K562 (cell line): Measurements from ENCODE around the gene TBX10. TPM values are rescaled to one million over a fixed set of nuclear protein-coding genes. Genes with fewer than 3 reads are reported as not detected.

Source experiments
- BHLHE40 ChIP-seq: IDR thresholded peaks from 2 replicates; pipeline ENCODE4 v1.6.1; 2011; ENCODE audit warnings: low read length, improper control_type of control experiment
- CREBBP ChIP-seq: IDR thresholded peaks from one replicate; pipeline ENCODE4 v1.6.1; 2012; ENCODE audit warnings: low read depth, mild to moderate bottlenecking, control low read depth, inconsistent platforms, low read length
- ELK3 ChIP-seq: fragments of 450-650 bp; formaldehyde crosslinking; IDR thresholded peaks from 2 replicates; pipeline ENCODE4 v1.4.0; 2020; ENCODE audit warnings: mild to moderate bottlenecking
- ERF ChIP-seq: fragments of 450-650 bp; formaldehyde crosslinking; IDR thresholded peaks from 2 replicates; pipeline ENCODE4 v1.4.0; 2020; ENCODE audit warnings: mild to moderate bottlenecking, mixed read lengths
- FOXA3 ChIP-seq, 2 experiments: fragments of 450-650 bp in 1 of 2; sonication (generic) in 1 of 2; formaldehyde crosslinking; IDR thresholded peaks in 1 of 2; conservative IDR thresholded peaks in 1 of 2; 2 replicates each; pipeline versions ENCODE4 v1.4.0 to v1.8.0; 2020 to 2022; ENCODE audit warnings: mild to moderate bottlenecking in 2 of 2, missing genetic modification reagents in 1 of 2
- HSF4 ChIP-seq: fragments of 250-450 bp; sonication (Bioruptor Pico); IDR thresholded peaks from 2 replicates; pipeline ENCODE4 v2.1.2; 2022; ENCODE audit warnings: mild to moderate bottlenecking, moderate library complexity, borderline replicate concordance
- JUNB ChIP-seq: fragments of 450-650 bp; formaldehyde crosslinking; conservative IDR thresholded peaks from 2 replicates; pipeline ENCODE4 v1.4.0; 2020; ENCODE audit warnings: mild to moderate bottlenecking
- KDM4B ChIP-seq, 2 experiments: fragments of 450-650 bp in 1 of 2; sonication (generic) in 1 of 2; IDR thresholded peaks; 2 replicates each; pipeline ENCODE4 v1.6.1; 2016 to 2017; ENCODE audit warnings: borderline replicate concordance in 2 of 2, antibody characterized with exemption in 1 of 2, low read depth in 1 of 2, mild to moderate bottlenecking in 1 of 2
- KDM5B ChIP-seq: fragments of 200-600 bp; sonication (generic); IDR thresholded peaks from 2 replicates; pipeline ENCODE4 v1.6.1; 2012; ENCODE audit warnings: low read depth, mild to moderate bottlenecking, moderate library complexity, low read length, control low read depth, inconsistent platforms; ENCODE audit not compliant: insufficient replicate concordance
- MAFG ChIP-seq: fragments of 450-650 bp; conservative IDR thresholded peaks from 2 replicates; pipeline ENCODE4 v1.6.1; 2016; ENCODE audit warnings: missing genetic modification characterization, missing compliant biosample characterization
- MEF2A ChIP-seq: IDR thresholded peaks from 2 replicates; pipeline ENCODE4 v1.6.1; 2011; ENCODE audit warnings: low read depth, mild to moderate bottlenecking, low read length, moderate library complexity; ENCODE audit not compliant: control insufficient read depth
- MXI1 ChIP-seq: IDR thresholded peaks from 2 replicates; pipeline ENCODE4 v1.6.1; 2011; ENCODE audit warnings: low read depth, mild to moderate bottlenecking, improper control_type of control experiment, low read length
- NFE2 ChIP-seq: IDR thresholded peaks from 2 replicates; pipeline ENCODE4 v1.6.1; 2014; ENCODE audit warnings: antibody characterized with exemption, low read depth
- NR2F6 ChIP-seq: fragments of 450-650 bp; formaldehyde crosslinking; IDR thresholded peaks from 2 replicates; pipeline ENCODE4 v1.4.0; 2020; ENCODE audit warnings: mild to moderate bottlenecking
- OTX1 ChIP-seq: fragments of 450-650 bp; formaldehyde crosslinking; IDR thresholded peaks from 2 replicates; pipeline ENCODE4 v1.4.0; 2022; ENCODE audit warnings: mild to moderate bottlenecking
- POLR2AphosphoS5 ChIP-seq: IDR thresholded peaks from 2 replicates; pipeline ENCODE4 v1.6.1; 2011; ENCODE audit warnings: mild to moderate bottlenecking, low read depth, low read length, moderate library complexity; ENCODE audit not compliant: control insufficient read depth, insufficient read depth
- POLR3A ChIP-seq: IDR thresholded peaks from 2 replicates; pipeline ENCODE4 v1.6.1; 2011; ENCODE audit warnings: borderline replicate concordance, mild to moderate bottlenecking, moderate library complexity; ENCODE audit not compliant: insufficient read length, insufficient read depth; ENCODE audit errors: extremely low read depth
- PTBP1 ChIP-seq: fragments of 200-400 bp; formaldehyde crosslinking; IDR thresholded peaks from 2 replicates; pipeline ENCODE4 v1.6.1; 2017; ENCODE audit warnings: low read depth, low read length
- PTTG1 ChIP-seq: fragments of 450-650 bp; IDR thresholded peaks from 2 replicates; pipeline ENCODE4 v1.6.1; 2016; ENCODE audit warnings: low read depth, mild to moderate bottlenecking, missing genetic modification characterization, missing compliant biosample characterization
- RAD51 ChIP-seq: fragments of 450-650 bp; IDR thresholded peaks from 2 replicates; pipeline ENCODE4 v1.7.1; 2016; ENCODE audit warnings: low read depth, mild to moderate bottlenecking, borderline replicate concordance
- RFX1 ChIP-seq: fragments of 450-650 bp; IDR thresholded peaks from 2 replicates; pipeline ENCODE4 v1.6.1; 2016; ENCODE audit warnings: mild to moderate bottlenecking, moderate library complexity
- TAF15 ChIP-seq: fragments of 200-400 bp; formaldehyde crosslinking; IDR thresholded peaks from 2 replicates; pipeline ENCODE4 v1.6.1; 2017; ENCODE audit warnings: mild to moderate bottlenecking, low read depth, low read length, moderate library complexity
- WHSC1 ChIP-seq: IDR thresholded peaks from one replicate; pipeline ENCODE4 v1.6.1; 2012; ENCODE audit warnings: low read length, control low read depth, inconsistent platforms
- ZKSCAN1 ChIP-seq: fragments of 150-350 bp; IDR thresholded peaks from 2 replicates; pipeline ENCODE4 v1.6.1; 2016; ENCODE audit warnings: low read depth, low read length
- ZNF146 ChIP-seq: IDR thresholded peaks from one replicate; pipeline ENCODE4 v1.6.1; 2018; ENCODE audit warnings: missing compliant biosample characterization; ENCODE audit not compliant: unreplicated experiment
- ZNF263 ChIP-seq: sonication (generic); formaldehyde crosslinking; IDR thresholded peaks from 2 replicates; pipeline ENCODE4 v1.8.0; 2022; ENCODE audit warnings: mild to moderate bottlenecking, missing genetic modification reagents, borderline replicate concordance
- ZNF408 ChIP-seq: fragments of 250-450 bp; sonication (Bioruptor Pico); IDR thresholded peaks from 2 replicates; pipeline ENCODE4 v1.4.0; 2020; ENCODE audit warnings: low read depth, mild to moderate bottlenecking, moderate library complexity
- ZNF77 ChIP-seq: fragments of 250-450 bp; sonication (Bioruptor Pico); IDR thresholded peaks from 2 replicates; pipeline ENCODE4 v1.5.0; 2020
- polyA plus RNA-seq, 8 experiments: library from polyadenylated mRNA; depleted of rRNA in 4 of 8; stranded (reverse) in 5 of 8; unstranded in 3 of 8; fragments of >200 nt; fragmentation: Nextera tagmentation in 2 of 8; fragmentation: Illumina TruSeq in 1 of 8; extraction: Ambion mirVana in 2 of 8; extraction: Trizol in 1 of 8; gene quantifications; 2 replicates each; pipeline versions ENCODE4 v1.2.1 to v1.2.3, GENCODE V29; 2011 to 2014; ENCODE audit warnings: inconsistent platforms in 1 of 8, missing spikeins in 1 of 8
- total RNA-seq, 7 experiments: library from RNA; depleted of rRNA in 6 of 7; stranded (reverse); fragments of >200 nt in 6 of 7; fragmentation: Illumina TruSeq in 2 of 7; extraction: Trizol in 2 of 7; gene quantifications; 2 replicates each; pipeline versions ENCODE4 v1.2.1 to v1.2.3, GENCODE V29; 2011 to 2021; ENCODE audit warnings: low replicate concordance in 1 of 7
- TF ChIP-seq, protein P1 (sequence below): sonication (generic); formaldehyde crosslinking; IDR thresholded peaks from 2 replicates; pipeline ENCODE4 v1.8.1; 2022; ENCODE audit warnings: missing genetic modification reagents

Gene TBX10
- total and polyA plus RNA-seq, 9 of the 15 experiments (the other 6 are each of a cell fraction or from before 2014, with no cell fraction given): not detected

GRCh38 chr11:67605231-67606011 is 34.1 kb downstream of the TBX10 start (continued):
- TF ChIP-seq NR2F6 (CRISPR knock-in tag) (no peak), ZKSCAN1 (no peak), ZNF146 (CRISPR knock-in tag) (no peak), KDM4B (IDR thresholded peaks at IDR 0.05; ENCODE audit: borderline replicate concordance in 2 of 2, low read depth in 1 of 2) (no peak), NFE2 (no peak), ELK3 (CRISPR knock-in tag) (no peak), POLR3A (no peak), RAD51 (no peak), FOXA3 (CRISPR knock-in tag; conservative IDR thresholded peaks at IDR 0.05 in 1 of 2, IDR thresholded peaks at IDR 0.05 in 1 of 2) (peak; percentile 18 to 54; a peak in 1 of 4 replicates), MEF2A (no peak), PTTG1 (tag) (no peak), MXI1 (no peak), PTBP1 (no peak), ERF (CRISPR knock-in tag) (no peak), MAFG (no peak), POLR2AphosphoS5 (peak; percentile 18; the same call in 1 of the 2 replicates), KDM5B (no peak), HSF4 (CRISPR knock-in tag) (peak; percentile 65; the same call in 1 of the 2 replicates), OTX1 (CRISPR knock-in tag) (no peak), ZNF263 (no peak), TAF15 (no peak), RFX1 (no peak; the same call in 1 of the 2 replicates), JUNB (CRISPR knock-in tag) (no peak), WHSC1 (no peak), ZNF408 (CRISPR knock-in tag) (no peak), CREBBP (no peak), BHLHE40 (peak; percentile 86), ZNF77 (no peak)
- TF ChIP-seq, protein P1, sequence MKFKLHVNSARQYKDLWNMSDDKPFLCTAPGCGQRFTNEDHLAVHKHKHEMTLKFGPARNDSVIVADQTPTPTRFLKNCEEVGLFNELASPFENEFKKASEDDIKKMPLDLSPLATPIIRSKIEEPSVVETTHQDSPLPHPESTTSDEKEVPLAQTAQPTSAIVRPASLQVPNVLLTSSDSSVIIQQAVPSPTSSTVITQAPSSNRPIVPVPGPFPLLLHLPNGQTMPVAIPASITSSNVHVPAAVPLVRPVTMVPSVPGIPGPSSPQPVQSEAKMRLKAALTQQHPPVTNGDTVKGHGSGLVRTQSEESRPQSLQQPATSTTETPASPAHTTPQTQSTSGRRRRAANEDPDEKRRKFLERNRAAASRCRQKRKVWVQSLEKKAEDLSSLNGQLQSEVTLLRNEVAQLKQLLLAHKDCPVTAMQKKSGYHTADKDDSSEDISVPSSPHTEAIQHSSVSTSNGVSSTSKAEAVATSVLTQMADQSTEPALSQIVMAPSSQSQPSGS: no peak
